Colon (tissue), 2 donors: ENCODE measurements around the gene ANO1.
"Not testable (repeated sequence)": the region's sequence is repeated elsewhere in the genome, so short reads cannot be mapped to it uniquely, and the experiment has no call there.

Experiments
- FAIRE-seq: peaks from 2 replicates; lab custom pipeline; 2012; peaks lifted over from hg19 to GRCh38; lab: Jason Lieb, UNC
- donor health status: control.
- donor health status: control.

ANO1 gene

GRCh38 chr11:70078095-70078780 lies at the start of gene ANO1:
TSS of gene ANO1 (plus strand) at chr11:70078317. CDS start at chr11:70078607, 290 bp downstream.
- FAIRE-seq, result no peak

- FAIRE-seq, result no peak
These were observed 48.8 kb upstream of the ANO1 start for GRCh38 chr11:70029115-70029860.

GRCh38 chr11:70029861-70030380 lies 48.2 kb upstream of the ANO1 start:
- FAIRE-seq, result no peak

- no peak for FAIRE-seq
These were observed 47.7 kb upstream of the ANO1 start for GRCh38 chr11:70030412-70030811.

- FAIRE-seq, result no peak
These were observed 46.3 kb upstream of the ANO1 start for GRCh38 chr11:70031631-70032469.

- FAIRE-seq, result no peak
These were observed 45.7 kb upstream of the ANO1 start for GRCh38 chr11:70032470-70032795.

- no peak for FAIRE-seq
These were observed 45.0 kb upstream of the ANO1 start for GRCh38 chr11:70032943-70033710.

GRCh38 chr11:70033711-70034070 lies 44.4 kb upstream of the ANO1 start:
- no peak for FAIRE-seq

GRCh38 chr11:70034740-70035365 lies 43.3 kb upstream of the ANO1 start:
- no peak for FAIRE-seq

- FAIRE-seq, result not testable (repeated sequence)
These were observed 42.5 kb upstream of the ANO1 start for GRCh38 chr11:70035665-70036064.

- no peak for FAIRE-seq
These were observed 40.9 kb upstream of the ANO1 start for GRCh38 chr11:70036971-70037882.

- no peak for FAIRE-seq
These were observed 39.9 kb upstream of the ANO1 start for GRCh38 chr11:70038034-70038834.

- FAIRE-seq, result no peak
These were observed 37.7 kb upstream of the ANO1 start for GRCh38 chr11:70040452-70040851.

GRCh38 chr11:70040869-70041501 lies 37.1 kb upstream of the ANO1 start:
- FAIRE-seq, result no peak

GRCh38 chr11:70043482-70043881 lies 34.6 kb upstream of the ANO1 start:
- no peak for FAIRE-seq

- no peak for FAIRE-seq
These were observed 32.0 kb upstream of the ANO1 start for GRCh38 chr11:70046089-70046488.

GRCh38 chr11:70048279-70049024 lies 29.7 kb upstream of the ANO1 start:
- FAIRE-seq, result peak; percentile 5

GRCh38 chr11:70049045-70049444 lies 29.1 kb upstream of the ANO1 start:
- FAIRE-seq, result no peak
